GM19238 (cell line): Measurements from ENCODE around the gene NTM.
"Not testable (repeated sequence)": the region's sequence is repeated elsewhere in the genome, so short reads cannot be mapped to it uniquely, and the experiment has no call there.

Source experiments
- DNase-seq: peaks from one replicate; pipeline ENCODE4 v3.0.0; 2011; ENCODE audit warnings: low spot score; ENCODE audit not compliant: insufficient read length

The NTM gene

GRCh38 chr11:131666006-131666405 lies 295.6 kb downstream of the NTM start:
- DNase-seq, result no peak

DNA sequence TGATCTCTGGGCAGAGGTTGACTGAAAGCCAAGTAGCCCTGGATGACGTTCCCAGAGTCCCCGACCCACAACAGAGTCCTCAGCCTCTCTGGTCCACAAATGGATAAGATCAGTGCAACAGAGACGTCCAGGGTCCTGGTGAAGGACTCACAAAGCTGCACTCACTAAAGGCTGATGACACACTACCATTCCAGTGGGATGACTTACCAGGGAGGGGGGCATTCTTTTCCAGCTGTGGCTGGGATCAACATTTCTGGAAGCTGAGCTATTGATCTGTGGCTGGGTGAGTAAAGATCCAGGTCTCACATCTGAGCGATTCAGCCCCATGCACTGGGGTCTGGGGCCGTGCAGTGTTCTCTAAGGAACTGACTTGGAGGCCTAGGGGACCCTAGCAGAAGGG lies 296.2 kb downstream of the NTM start:
- DNase-seq, result no peak

DNA sequence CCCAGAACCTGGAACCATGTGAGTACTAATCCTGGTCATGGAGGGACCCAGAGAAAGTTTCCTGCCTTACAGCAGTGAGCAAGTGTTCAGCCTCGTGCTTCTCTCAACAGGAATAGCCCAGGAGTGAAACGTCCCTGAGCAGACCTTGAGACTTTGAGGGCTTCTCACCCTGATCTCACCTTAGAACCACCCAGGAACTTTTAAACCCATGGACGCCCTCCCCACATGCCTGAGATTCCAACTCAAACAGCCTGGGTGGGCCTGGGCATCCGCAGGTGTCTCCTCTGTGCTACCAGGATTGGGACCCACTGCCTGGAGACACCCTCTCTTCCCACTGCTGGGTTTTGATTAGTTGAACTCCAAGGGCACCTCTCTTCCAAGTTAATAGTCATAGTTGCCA lies 297.2 kb downstream of the NTM start:
- DNase-seq, result no peak

GRCh38 chr11:131668500-131669400 lies 298.3 kb downstream of the NTM start:
- peak; percentile 37 for DNase-seq

DNA sequence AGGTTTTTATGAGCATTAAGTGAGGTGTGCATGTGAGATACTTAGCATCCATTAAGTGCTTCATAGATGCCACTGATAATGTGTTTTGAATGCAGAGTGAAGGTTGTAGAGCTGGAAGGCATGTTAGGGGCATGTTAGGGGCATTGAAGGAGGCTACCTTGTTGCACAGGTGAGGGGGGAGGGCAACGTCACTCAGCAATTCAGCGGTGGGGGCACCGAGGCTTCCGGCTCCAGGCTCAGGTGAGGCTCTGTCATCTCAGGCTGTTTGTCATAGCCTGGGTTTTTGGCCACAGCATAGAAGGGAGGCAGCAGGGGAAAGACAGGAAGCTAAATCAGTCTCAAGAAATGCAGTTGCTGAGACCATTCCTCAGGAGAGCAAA lies 299.0 kb downstream of the NTM start:
- DNase-seq, result no peak

GRCh38 chr11:131670876-131671275 lies 300.5 kb downstream of the NTM start:
- DNase-seq, result no peak

- DNase-seq, result no peak
Observed at GRCh38 chr11:131671320-131671719, 300.9 kb downstream of the NTM start.

GRCh38 chr11:131671734-131672133 lies 301.3 kb downstream of the NTM start:
- no peak for DNase-seq

- DNase-seq, result no peak
Observed at GRCh38 chr11:131672191-131672590, 301.8 kb downstream of the NTM start.

DNA sequence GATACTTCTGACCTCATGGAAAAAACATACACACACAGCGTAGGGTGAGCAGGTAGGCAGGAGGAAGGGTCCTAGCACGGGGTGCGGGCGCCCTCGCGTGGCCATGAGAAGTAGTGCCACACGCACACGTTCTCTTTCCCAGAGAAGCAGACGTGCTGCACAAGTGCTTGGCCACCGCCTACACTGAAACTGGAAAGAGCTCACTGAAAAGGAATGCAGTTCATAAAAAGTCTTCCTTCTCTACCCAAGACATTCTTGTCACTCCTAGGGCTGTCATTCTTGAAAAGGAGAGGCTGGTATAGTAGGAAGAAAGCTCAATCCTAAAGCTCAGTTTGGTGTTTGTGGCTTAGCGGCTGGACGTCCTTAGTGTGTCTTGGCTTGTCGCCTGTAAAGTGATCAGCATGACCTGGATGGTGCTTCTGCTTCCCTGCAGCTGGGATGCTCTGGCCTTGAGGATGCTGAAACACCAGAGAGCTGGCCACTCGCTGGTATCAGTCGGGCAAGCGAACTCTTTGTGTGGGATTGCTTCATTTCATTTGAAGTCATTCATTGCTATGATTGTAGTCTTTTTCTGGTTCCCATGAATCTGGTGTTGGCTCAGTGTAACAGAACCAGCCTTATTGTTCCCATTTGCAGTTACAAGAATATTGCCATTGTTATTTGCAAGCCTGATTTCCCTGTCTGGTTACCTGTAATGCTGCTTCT lies 303.8 kb downstream of the NTM start:
- peak; percentile 42 for DNase-seq

GRCh38 chr11:131675121-131675888 lies 304.9 kb downstream of the NTM start:
- DNase-seq, result no peak

DNA sequence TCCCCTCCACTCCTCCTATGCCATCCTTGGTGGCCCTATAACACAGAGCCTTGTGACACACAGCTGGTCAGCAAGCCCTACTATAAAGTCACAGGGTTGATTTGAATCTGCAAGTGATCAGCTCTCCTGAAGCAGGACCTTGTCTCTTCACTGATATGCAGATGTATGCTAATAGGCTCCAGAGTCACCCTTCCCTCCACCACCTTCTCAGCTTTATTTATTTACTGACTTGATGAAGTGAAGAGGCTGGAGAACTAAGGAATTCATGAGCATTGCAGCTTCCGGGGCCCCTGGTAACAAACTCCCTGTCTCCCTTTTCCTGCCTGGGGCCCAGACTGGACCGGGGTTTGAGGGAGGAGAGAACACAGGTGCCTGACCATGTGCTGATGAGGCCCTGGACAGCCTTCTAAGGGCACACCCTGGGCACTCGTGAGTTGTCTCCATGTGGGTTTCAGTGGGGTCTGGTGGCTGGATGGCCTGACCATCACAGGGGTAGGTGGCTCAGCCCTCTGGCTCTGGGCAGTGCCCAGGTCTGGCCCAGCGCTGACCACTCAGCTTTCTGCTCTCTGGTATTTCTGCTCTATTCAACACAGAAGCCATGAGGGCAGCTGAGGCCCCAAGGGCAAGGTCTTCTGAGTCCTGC lies 307.5 kb downstream of the NTM start:
- no peak for DNase-seq

DNA sequence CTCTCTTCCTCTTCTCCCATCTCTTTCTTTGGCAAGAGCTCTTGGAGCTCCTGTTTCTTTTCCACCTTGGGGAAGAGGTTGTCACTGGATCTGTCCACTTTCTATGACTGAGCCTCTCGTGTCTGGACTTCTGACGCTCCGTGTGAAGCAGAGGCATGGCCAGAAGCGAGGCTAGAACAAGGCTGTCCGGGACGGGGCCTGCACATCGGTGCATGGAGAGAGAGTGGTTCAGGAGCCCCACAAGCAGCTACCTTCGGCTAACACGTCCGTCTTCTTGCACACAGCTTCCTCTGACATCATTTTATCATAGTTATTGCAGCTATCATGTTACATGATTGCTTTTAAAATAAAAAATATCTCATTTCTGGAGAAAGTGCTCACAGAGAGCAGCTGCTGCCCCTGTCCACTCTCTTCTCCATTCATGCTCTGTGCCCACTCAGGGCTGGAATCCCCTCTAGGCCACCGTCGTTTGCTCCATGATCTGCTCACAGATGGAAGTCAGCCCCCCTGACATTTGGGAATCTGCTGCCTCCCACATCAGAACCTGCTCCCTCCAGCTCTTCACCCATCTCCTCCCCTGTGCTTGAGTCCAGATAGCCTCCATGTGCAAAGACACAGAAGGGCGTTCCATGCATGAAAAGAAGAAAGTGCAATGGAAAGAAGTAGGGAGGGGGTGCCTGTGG lies 308.4 kb downstream of the NTM start:
- no peak for DNase-seq

- not testable (repeated sequence) for DNase-seq
Observed at GRCh38 chr11:131680448-131680847, 310.0 kb downstream of the NTM start.

DNA sequence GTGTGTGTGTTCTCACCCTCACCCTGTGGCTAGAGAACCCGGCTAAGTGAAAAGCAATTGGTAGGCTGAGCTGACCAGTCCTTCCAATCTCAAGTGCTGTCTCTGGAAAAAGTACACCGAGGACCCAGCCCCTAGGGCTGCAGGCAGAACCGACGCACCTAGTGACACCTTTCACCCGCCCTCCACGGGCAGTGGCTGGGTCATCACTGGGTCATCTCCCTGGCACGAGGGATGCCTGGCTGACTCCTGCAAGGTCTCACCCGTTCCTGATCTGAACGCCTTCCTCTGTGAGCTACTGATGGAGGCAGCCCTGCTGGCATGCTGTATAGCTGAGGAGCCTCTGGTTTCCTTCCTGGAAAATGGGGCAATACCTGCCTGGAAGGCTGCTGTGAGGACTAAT lies 311.5 kb downstream of the NTM start:
- DNase-seq, result no peak

GRCh38 chr11:131682373-131683015 lies 312.1 kb downstream of the NTM start:
- DNase-seq, result no peak

GRCh38 chr11:131683131-131683530 lies 312.7 kb downstream of the NTM start:
- DNase-seq, result no peak

DNA sequence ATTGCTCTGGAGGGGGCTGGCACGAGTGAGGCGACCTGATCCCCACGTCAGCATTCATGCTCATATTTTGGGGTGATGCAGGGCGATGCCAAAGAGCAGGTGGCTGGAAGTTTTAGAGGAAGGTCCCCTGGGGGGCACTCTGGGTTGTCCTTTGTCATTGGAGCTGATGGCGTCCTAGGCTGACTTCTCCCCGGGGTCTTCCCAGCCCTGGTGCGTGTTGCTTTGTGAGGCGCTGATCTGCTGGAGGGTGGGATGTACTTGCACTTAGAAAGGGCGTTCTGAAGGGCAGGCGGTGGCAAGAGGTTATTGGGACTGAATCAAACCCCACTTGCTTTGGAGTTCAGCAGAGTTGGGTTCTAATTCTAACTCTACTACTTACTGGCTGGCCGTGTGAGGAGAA lies 313.3 kb downstream of the NTM start:
- no peak for DNase-seq

DNA sequence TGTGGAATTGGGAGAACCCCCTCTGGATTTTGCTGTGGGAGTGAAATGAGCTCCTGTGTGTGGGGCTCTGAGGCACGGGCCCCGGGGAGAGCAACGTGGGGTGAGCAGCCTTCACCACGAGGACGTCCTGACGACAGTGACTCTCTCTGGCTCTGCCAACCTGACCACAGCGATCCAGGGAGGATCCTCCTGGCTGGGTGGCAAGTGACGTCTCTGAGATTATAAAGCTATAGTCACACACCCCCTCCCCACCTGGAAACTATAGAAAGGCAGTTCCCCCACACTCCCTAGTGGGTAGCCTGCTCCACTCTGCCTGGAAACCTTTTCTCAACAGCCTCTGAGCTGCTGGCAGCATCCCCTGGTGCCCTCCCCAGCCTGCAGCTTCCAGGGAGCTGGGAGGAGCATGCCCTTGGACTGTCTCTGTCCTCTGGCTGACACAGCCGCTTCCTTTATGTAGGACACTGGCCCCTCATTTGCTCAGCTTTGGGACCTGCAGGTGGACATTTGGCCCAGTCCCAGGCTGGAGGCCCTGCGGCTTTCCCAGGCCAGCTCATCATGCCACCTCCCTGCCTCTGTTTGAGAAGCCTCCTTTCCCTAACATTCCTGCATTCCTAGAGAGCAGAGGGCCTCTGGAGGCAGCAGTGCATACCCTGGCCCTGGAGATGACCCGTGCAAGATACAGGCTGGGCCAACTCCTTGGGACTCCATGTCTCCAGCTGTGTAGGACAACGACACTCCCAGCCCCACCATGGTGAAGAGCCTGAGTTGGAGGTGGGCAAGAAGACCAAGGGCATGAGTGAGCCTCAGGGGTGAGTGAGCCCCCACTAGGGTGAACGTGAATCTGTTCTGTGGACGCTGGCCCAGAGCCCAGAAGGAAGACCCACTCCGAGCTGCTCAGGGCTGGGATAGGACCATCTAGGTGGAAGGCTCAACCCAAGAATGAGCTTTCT lies 314.0 kb downstream of the NTM start:
- DNase-seq, result no peak
